Stomach (tissue), 9 donors: ENCODE data around the gene KCTD16. TPM values are rescaled to one million over a fixed set of nuclear protein-coding genes. Genes with fewer than 3 reads are reported as not detected.

Experiments
- DNase-seq, 2 donors: peaks; one replicate each; pipeline versions ENCODE4 v3.0.0 to v3.0.0-alpha.2; 2013 to 2019
- H3K27ac ChIP-seq, 5 donors: fragments of 200-600 bp in 4 of 5; sonication (generic) in 4 of 5; one replicate each; pipeline ENCODE4 v1.5.1; 2013 to 2019; ENCODE audit warnings: mild to moderate bottlenecking in 1 of 5, moderate library complexity in 1 of 5
- H3K27me3 ChIP-seq, 3 donors: fragments of 200-600 bp; sonication (generic); one replicate each; pipeline ENCODE4 v1.5.1; 2017 to 2019; ENCODE audit warnings: mixed run types in 1 of 3
- H3K36me3 ChIP-seq, 4 donors: fragments of 200-600 bp; sonication (generic); 1 replicate in 3 of 4; 2 replicates in 1 of 4; pipeline ENCODE4 v1.5.1; 2016 to 2019
- H3K4me1 ChIP-seq, 4 donors: fragments of 200-600 bp; sonication (generic); one replicate each; pipeline ENCODE4 v1.5.1; 2016 to 2019
- H3K4me3 ChIP-seq, 4 donors: fragments of 200-600 bp; sonication (generic) in 3 of 4; one replicate each; pipeline ENCODE4 v1.5.1; 2016 to 2019; ENCODE audit warnings: mild to moderate bottlenecking in 1 of 4
- H3K9me3 ChIP-seq, 4 donors: fragments of 200-600 bp; sonication (generic); one replicate each; pipeline ENCODE4 v1.5.1; 2016 to 2019
- EP300 ChIP-seq: sonication (generic); formaldehyde crosslinking; IDR thresholded peaks from one replicate; pipeline ENCODE4 v1.6.1; 2017; ENCODE audit warnings: antibody characterized with exemption
- POLR2A ChIP-seq, 4 donors: fragments of 450-650 bp; IDR thresholded peaks; one replicate each; pipeline ENCODE4 v1.6.1; 2016; ENCODE audit warnings: antibody characterized with exemption in 4 of 4, control low read depth in 2 of 4, mild to moderate bottlenecking in 1 of 4, moderate library complexity in 1 of 4
- POLR2AphosphoS5 ChIP-seq, 3 donors: sonication (generic); formaldehyde crosslinking; IDR thresholded peaks; one replicate each; pipeline ENCODE4 v1.6.1; 2016; ENCODE audit warnings: antibody characterized with exemption in 3 of 3
- WGBS, 5 donors: extraction: QIAGEN DNeasy Blood & Tissue Kit in 3 of 5; methylation state at CpG; one replicate each; pipeline versions ENCODE4 v1.1.5 to v1.1.7; 2013 to 2018; 5-methylcytosine and 5-hydroxymethylcytosine counted together
- intact Hi-C: fragments of 100-400 bp; cut with DNase I; formaldehyde crosslinking; loops from one replicate; pipeline ENCODE4 v1.15.1; 2023; ENCODE audit warnings: low total_unique reads
- polyA plus RNA-seq, 3 donors: library from polyadenylated mRNA; stranded (reverse); fragments of 200-250 nt; gene quantifications; one replicate each; pipeline ENCODE4 v1.2.3, GENCODE V29; 2013
- total RNA-seq, 5 donors: library from RNA; depleted of rRNA; stranded (reverse); fragments of >200 nt; gene quantifications; one replicate each; pipeline versions ENCODE4 v1.1.0 to v1.2.3, GENCODE V29; 2014 to 2016
- TF ChIP-seq, protein P1 (sequence below), 7 experiments: fragments of 450-650 bp in 4 of 7; fragments of 200-600 bp in 3 of 7; sonication (generic) in 3 of 7; IDR thresholded peaks; one replicate each; pipeline ENCODE4 v1.5.1; 2016 to 2019; ENCODE audit warnings: antibody characterized with exemption in 7 of 7, control low read depth in 2 of 7, mild to moderate bottlenecking in 1 of 7
- donor health status: healthy with polysubstance abuse.
- donor health status: Bipolar disorder and iron deficiency.
- donor health status: healthy.

Gene KCTD16
- total and polyA plus RNA-seq, 8 donors, result under 0.01 to 1.8 (median under 0.01) TPM; not detected in 4

- Histone ChIP-seq H3K36me3 (no peaks in the 10 kb centered on the region), H3K9me3 (peaks cover 0 to 3% (median 0%) of the 10 kb centered on the region in 4 donors), H3K4me3 (no peak overlapping the region), H3K27me3 (no peaks in the 10 kb centered on the region), H3K4me1 (no peaks in the 10 kb centered on the region), H3K27ac (no peak overlapping the region)
- intact Hi-C loops, result no loop called here
- WGBS, 5 donors, result 74 to 96% (median 85%) methylated on average over 1 of the region's 1 CpG
- no peak for DNase-seq
- TF ChIP-seq, protein P1, sequence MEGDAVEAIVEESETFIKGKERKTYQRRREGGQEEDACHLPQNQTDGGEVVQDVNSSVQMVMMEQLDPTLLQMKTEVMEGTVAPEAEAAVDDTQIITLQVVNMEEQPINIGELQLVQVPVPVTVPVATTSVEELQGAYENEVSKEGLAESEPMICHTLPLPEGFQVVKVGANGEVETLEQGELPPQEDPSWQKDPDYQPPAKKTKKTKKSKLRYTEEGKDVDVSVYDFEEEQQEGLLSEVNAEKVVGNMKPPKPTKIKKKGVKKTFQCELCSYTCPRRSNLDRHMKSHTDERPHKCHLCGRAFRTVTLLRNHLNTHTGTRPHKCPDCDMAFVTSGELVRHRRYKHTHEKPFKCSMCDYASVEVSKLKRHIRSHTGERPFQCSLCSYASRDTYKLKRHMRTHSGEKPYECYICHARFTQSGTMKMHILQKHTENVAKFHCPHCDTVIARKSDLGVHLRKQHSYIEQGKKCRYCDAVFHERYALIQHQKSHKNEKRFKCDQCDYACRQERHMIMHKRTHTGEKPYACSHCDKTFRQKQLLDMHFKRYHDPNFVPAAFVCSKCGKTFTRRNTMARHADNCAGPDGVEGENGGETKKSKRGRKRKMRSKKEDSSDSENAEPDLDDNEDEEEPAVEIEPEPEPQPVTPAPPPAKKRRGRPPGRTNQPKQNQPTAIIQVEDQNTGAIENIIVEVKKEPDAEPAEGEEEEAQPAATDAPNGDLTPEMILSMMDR (IDR thresholded peaks at IDR 0.05), result no peak
- TF ChIP-seq POLR2AphosphoS5 (IDR thresholded peaks at IDR 0.05), result no peak
- TF ChIP-seq EP300, result no peak
- TF ChIP-seq POLR2A (IDR thresholded peaks at IDR 0.05), result no peak
Measured at GRCh38 chr5:144356489-144356888, 185.8 kb downstream of the KCTD16 start.

- Histone ChIP-seq H3K9me3 (peaks cover 0 to 3% (median 0%) of the 10 kb centered on the region in 4 donors), H3K4me3 (no peak overlapping the region), H3K27ac (no peak overlapping the region), H3K36me3 (no peaks in the 10 kb centered on the region), H3K4me1 (no peaks in the 10 kb centered on the region), H3K27me3 (no peaks in the 10 kb centered on the region)
- no peak for DNase-seq
- 76 to 82% (median 79%) methylated on average over 2 of the region's 2 CpGs for WGBS, 5 donors
- intact Hi-C loops, result no loop called here
- no peak for TF ChIP-seq POLR2AphosphoS5 (IDR thresholded peaks at IDR 0.05)
- TF ChIP-seq, protein P1 (IDR thresholded peaks at IDR 0.05), result no peak
- no peak for TF ChIP-seq POLR2A (IDR thresholded peaks at IDR 0.05)
- no peak for TF ChIP-seq EP300
Measured at GRCh38 chr5:144361406-144361805, 190.7 kb downstream of the KCTD16 start.

GRCh38 chr5:144365885-144366284, 195.2 kb downstream of the KCTD16 start:
- intact Hi-C loops, result no loop called here
- Histone ChIP-seq H3K27ac (no peak overlapping the region), H3K4me1 (peaks cover 4 to 25% (median 14%) of the 10 kb centered on the region in 4 donors), H3K4me3 (no peak overlapping the region), H3K36me3 (no peaks in the 10 kb centered on the region), H3K9me3 (no peaks in the 10 kb centered on the region), H3K27me3 (no peaks in the 10 kb centered on the region)
- TF ChIP-seq POLR2A (IDR thresholded peaks at IDR 0.05) (no peak), EP300 (no peak), POLR2AphosphoS5 (IDR thresholded peaks at IDR 0.05) (no peak)
- TF ChIP-seq, protein P1 (IDR thresholded peaks at IDR 0.05), result no peak
- DNase-seq, result no peak

GRCh38 chr5:144367991-144368390, 197.3 kb downstream of the KCTD16 start:
- TF ChIP-seq, protein P1 (IDR thresholded peaks at IDR 0.05), result no peak
- no peak for TF ChIP-seq POLR2AphosphoS5 (IDR thresholded peaks at IDR 0.05)
- TF ChIP-seq EP300, result no peak
- no peak for TF ChIP-seq POLR2A (IDR thresholded peaks at IDR 0.05)
- H3K4me3 ChIP-seq, result no peak overlapping the region
- 74 to 92% (median 79%) methylated on average over 3 of the region's 3 CpGs for WGBS, 5 donors
- peaks cover 4 to 25% (median 14%) of the 10 kb centered on the region in 4 donors for H3K4me1 ChIP-seq
- no peaks in the 10 kb centered on the region for H3K9me3 ChIP-seq
- intact Hi-C loops, result no loop called here
- H3K36me3 ChIP-seq, result no peaks in the 10 kb centered on the region
- no peak for DNase-seq
- H3K27me3 ChIP-seq, result no peaks in the 10 kb centered on the region
- H3K27ac ChIP-seq, result no peak overlapping the region
